GM18858 (cell line): ENCODE measurements around the gene FSTL5.
"Not testable (repeated sequence)": the region's sequence is repeated elsewhere in the genome, so short reads cannot be mapped to it uniquely, and the experiment has no call there.

Experiments used
- ATAC-seq: cut with Tn5 transposase; IDR thresholded peaks from one replicate; pipeline ENCODE4 v1.9.1; 2021; ENCODE audit not compliant: unreplicated experiment

Gene FSTL5

DNA sequence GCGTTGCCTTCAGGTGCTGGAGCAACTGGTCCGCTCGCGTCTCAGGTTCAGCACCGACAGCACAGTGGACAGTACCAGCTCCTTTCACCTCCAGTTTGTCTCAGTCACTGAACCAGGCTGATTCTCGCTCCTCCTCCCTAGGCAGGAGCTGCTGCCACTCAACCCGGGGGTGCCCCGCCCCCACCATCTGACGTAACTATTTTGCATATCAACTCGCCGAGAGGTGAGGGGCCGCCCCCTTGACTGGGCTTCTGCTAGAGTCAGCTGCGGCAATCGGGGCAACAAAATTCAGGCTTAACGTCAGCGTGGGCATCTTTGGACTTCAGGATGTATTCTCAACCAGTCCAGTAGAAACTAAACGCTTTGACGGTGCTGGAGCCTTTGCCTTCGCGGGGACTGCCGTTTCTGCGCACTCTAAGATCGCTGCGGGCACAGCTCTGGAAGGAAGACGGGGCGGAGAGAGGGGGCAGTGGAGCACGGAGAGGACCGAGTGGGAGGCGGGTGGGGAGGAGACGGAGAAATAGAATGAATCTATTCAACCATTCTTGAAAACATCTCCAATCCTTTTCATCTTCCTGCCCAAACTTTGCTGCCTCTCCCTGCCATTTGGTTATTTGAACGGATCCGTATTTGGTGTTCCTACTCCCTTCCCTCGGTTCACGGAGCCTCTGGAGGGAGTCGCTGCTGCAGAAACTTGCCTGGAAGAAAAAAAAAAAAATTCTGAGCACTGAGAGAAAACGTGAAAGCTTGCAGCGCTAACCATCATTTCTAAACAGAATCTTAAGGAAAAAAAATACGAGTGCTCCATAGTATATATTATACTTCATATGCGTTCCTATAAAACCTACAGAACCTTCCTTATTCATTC, at the start of gene FSTL5:
Gene FSTL5 (minus strand): TSS at position 109 of the 868 bp plus-strand sequence. CDS start 52,604 bp downstream, outside the sequence.
- ATAC-seq = peak; percentile 90

DNA sequence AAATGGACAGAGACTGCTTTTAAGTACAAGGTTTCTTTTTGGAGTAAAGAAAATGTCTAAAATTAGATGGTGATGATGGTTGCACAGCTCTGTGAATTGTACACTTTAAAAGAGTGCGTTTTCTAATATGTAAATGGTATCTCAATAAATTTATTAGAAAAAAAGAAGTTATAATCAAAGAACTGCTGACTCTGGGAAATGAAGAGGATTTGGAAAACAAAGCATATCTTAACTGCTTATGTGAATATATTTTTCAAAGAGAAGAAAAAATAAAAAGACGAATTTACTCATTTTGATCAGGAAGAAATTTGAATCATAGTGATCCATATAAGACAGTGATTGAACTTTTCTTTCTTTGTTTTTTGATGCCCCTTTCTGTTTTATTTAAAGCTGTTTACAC, 45.9 kb upstream of the FSTL5 start:
- no peak for ATAC-seq

DNA sequence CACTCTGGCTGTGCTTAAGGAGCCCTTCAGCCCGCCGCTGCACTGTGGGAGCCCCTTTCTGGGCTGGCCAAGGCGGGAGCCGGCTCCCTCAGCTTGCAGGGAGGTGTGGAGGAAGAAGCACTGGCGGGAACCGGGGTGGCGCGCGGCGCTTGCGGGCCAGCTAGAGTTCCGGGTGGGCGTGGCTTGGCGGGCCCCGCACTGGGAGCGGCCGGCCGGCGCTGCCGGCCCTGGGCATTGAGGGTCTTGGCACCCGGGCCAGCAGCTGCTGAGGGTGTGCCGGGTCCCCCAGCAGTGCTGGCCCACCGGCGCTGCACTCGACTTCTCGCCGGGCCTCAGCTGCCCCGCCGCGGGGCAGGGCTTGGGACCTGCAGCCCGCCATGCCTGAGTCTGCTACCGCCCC, 39.7 kb upstream of the FSTL5 start:
- ATAC-seq = not testable (repeated sequence)

DNA sequence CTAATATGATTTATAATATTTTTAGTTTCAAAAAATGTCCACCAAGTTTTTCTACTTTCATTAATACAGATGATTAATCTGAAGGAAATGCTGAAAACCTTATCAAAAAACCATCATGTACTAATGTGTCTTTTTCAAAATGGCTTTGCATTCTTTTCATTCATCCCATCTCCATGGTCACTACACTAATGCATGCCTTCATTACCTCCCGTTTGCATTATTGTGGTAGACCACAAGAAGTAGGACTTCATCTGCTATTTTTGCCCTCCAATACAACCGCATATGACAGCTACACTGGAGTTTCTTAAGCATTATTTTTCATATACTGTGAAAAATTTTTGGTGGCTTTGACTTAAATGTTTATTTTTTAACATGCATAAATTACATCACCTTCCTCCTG, 37.9 kb upstream of the FSTL5 start:
- ATAC-seq = no peak

DNA sequence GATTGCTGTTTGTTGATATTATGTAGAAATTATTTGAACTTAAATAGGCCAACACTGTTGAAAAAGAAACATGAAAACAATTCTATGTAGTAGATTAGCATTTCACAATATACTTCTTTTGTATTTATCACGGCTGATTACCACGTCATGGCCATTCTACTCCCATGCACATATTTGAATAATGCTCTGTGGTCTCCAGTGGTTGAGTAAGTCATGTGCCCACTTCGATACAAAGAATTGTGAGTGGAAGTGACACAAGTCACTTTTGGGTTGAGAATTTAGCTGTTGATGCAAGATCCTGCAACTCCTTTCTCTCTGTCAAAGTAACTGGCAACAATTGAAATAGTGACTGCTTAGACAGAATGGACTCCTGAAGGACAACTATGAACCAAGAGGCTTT, 6.7 kb upstream of the FSTL5 start:
- ATAC-seq = no peak

DNA sequence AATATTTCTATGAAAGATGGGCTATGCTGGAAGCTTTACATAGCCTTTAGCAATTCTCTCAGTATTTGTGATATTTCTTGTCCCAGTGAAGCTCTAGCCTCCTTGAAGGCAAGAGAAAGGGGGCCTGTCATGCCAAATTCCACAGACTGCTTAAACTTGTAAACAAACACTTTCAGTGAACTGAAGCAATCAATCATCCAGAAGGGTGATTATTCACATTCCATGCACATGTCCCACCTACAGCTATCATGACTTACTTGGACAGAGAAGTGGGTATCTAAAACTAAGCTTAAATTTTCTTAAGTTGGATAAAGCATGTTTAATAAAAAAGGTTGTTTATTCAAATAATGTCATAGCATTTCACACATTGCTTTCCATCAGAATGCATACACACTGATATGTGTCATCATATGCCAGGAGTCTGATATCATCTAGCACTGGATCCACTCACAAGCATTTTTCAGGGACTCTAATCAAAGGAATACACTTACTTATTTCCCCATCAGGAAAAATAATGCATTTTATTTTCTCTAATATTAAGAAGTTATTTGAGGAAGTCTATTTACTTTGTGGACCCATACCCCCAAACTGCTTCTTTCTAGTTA, 1.2 kb upstream of the FSTL5 start:
- ATAC-seq = no peak

DNA sequence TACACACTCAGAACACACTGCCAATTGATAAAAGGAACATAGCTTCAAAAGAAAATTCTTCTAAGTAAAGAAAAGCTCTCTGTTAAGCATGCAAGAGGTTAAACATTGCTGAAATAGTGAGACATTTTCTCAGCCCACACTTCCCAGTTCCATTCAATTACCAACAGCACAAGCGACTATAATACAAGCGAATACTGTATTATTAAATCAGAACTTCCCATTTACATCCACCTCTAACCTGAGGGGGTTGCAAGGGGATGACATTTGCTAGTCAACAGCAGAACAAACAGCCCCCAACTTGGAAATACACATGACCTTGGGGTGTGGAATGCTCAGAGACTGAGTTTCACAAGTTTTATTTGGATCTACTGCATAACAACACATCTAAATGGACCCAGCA, 1.1 kb downstream of the FSTL5 start:
- ATAC-seq = no peak

DNA sequence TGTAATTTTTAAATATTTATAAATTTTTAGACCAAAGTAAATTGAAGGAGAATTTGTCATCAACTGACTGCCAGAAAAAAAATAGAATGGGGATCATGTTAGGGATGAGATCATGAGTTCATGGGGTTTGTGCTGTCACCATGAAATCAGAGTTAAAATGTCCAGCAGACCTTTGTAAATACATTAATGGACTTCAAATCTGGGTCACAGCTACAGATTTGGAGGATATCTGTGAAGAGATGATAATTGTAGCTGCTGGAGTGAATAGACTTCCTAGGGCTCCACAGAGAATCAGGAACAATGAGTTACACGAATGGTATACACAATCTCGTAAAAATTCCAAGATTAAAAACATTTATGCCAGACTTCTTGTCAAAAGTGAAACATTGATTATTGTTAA, 6.6 kb downstream of the FSTL5 start:
- ATAC-seq = no peak

DNA sequence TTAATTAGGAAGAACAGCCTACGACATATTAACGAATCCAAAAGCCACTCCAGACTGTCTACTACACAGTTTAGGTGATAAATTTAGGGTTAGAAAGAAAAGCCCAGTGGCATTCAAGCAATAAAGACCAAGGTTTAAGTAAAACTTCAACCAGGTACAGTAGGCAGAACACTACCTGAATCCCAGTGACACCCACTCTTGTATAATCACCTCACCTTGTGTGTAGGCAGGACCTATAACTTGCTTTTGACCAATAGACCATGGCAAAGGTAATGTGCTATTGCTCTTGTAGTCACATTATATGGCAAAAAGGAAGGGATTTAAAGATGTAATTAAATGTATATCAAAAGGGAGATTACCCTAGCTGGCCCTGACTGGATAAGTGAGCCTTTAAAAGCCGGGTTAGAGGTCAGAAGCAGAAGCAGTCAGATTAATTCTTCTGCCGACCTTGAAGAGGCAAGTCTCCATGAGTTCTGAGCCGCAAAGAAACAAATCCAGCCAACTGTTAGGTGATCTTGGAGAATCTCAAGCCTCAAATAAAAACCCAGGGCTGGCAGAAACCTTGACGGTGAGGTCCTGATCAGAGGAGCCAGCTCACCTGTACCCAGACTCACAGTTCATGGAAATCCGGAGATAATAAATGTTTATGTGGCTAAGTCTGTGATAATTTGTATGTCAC, 8.8 kb downstream of the FSTL5 start:
- no peak for ATAC-seq

DNA sequence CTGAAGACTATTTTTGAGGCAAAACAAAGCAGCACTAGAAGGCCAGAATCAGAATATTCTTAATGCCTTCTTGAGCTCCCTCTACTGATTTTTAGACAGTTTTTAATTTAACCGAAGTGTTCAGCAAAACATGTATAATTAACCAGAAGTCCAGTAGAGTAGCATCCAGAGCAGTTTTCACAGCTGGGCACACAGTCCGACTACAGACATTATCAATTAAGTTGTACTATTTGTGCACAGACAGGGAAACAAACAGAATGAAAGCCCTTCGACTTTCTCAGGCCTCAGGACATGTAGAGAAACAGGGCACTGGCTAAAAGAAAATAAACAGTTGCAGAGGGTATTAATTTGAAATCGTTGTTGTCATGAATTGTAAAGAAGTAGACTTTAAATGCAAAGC, 11.9 kb downstream of the FSTL5 start:
- ATAC-seq = no peak

DNA sequence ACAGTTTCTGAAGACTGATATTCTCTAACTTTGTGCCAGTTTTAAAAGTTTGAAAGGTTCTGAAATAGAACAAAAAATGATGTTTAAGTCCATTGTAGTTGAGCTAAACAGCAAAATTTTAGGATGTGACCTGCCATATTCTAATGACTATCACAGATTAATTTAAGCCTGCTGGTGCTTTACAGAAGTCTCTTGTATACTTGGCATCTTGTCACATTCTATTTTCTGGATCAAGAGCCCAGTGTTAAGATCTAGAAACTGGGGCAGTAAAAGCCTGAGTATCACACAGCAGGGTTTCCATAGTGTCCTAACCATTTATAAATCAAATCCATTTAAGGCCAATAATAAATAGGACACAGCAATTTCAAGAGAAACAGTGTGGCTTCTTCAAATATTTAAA, 12.4 kb downstream of the FSTL5 start:
- no peak for ATAC-seq

DNA sequence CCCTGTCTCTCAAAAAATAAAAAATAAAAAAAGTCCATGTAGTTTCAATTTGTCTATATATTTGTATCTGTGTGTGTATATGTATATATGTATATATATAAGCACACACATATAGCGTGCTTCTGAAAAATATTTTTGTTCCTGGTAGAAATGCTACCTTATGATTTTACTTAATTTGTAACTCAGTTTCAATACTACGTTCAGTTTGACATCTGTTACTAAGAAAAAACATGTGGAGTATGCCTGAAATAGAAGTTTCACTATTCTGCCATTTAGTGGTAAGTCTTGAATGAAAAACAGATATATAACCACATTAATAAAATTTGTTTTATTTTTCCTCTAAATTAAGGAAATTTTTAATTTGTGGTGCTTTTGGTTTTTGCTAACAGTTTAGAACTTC, 14.2 kb downstream of the FSTL5 start:
- no peak for ATAC-seq

DNA sequence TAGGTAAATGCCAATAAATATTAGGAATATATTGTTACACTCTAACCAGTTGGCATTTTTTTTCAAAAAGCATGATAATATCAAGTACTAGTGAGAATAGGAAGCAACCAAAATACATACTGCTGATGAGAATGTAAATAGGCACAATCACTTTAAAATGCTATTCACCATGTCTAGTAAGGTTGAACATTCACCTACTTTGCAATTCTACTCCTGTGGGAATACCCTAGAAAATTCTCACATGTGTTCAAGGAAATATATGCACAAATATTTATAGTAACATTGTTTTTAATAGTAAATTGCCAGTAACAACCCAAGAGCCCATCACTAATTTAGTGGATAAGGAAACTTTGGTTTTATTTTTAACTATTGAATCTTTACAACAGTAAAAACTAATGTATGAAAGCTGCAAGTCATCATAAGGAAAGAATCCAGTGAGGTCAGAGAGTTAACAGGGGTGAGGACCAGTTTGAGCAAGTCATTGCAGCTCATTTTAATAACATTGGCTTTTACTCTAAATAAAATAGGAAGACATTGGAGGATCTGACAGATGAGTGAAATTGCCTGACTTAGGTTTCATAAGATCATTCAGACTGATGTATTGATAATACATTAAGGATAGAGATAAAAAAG, 23.6 kb downstream of the FSTL5 start:
- ATAC-seq = no peak

DNA sequence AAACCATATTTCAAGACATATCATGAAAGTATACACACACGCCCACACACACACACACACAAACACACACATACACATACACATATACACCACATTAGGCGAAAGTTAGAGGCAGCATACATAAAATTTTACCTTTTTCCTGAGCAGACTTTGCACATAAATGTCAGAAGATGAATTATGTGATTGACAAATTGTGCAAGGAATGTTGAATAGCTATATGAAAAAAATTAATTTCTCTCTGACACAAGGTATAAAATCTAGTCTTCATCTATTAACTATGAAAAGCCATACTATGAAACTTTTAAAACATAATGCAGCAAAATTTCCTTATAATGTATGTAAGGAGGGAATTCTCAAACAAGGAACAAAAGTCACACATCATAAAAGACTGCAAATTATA, 24.4 kb downstream of the FSTL5 start:
- ATAC-seq = no peak

DNA sequence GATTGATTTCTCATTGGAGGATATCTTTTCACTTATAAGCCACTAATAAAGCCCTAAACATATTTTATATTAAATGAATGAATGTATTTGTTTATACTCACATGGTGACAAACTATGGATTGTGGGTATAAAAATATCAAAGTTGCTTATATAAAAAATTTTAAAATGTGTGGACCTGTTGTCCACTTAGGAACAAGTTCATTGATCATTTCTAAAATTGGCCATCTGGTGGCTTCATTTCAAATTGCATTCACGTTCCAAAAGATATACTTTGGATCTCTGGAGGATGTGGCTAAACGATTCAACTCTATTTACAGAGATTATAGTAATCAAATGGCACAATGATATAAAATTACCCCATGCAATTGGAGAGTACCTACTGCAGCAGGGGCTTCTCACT, 32.5 kb downstream of the FSTL5 start:
- no peak for ATAC-seq

DNA sequence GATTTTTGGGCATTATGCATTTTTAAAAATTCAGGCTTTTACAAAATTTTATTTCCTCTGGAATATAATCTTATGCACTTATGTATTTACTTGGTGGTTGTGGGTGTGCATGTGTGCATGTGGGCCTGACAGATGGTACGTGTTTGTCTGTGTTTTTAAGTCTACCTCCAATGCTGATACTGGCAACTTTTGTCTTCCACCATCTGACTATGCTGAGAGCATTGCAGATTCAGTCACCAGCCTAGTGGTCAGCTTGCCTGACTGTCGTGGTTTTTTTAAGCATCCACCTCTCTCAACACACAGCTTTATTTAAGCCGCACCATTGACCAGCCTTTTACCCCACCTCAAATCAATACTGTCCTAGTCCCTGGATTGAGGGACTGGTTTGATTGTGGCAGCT, 37.1 kb downstream of the FSTL5 start:
- no peak for ATAC-seq

DNA sequence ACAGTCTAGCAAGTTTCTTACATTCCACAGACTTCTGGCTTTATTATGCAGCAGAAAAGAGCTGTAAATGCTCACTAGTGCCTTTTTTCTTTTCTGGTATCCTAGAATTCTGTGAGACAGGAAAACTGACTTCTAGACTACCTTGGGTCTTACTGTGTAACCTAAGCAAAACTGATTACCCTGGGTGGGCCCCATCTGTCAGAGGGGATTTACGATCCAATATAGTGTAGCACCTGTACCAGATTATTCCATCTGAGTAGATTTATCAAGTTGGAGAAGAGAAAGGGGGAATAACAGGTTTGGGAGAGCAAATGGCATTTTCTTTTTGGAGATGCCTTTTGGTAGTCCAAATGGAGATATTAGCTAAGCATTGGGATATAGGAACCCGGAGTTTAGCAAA, 46.7 kb downstream of the FSTL5 start:
- ATAC-seq = no peak

DNA sequence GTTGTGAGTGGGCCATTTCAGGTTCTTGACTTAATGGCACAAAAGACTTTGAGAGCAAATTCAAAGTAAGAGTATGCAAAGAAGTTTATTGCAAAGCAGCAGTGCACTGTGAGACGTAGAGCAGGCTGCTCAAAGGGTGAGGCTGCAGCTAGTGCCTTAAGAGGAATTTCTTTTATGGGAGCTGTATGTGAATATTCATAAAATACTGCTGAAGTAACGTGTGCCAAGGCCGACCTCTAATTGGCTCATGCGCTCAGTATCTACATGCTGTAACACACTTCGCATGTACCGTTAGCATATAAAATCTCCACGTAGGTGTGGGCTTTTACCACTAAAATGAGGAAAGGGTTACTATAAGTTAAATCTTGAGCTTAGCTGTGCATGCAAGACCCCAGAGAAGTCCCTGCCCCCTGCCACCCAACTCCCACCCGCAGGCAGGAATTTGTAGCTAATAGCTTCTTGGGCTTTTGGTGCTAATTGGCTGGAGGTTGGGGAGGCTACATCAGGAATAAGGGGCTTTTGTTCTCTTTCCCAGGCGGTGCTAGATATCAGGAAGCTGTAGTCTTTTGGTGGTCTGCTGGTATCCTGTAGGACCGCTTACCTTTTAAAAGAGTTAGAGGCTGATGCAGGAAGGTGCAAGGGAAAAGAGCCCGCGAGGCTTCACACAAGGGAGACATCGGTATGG, 47.6 kb downstream of the FSTL5 start:
- no peak for ATAC-seq

DNA sequence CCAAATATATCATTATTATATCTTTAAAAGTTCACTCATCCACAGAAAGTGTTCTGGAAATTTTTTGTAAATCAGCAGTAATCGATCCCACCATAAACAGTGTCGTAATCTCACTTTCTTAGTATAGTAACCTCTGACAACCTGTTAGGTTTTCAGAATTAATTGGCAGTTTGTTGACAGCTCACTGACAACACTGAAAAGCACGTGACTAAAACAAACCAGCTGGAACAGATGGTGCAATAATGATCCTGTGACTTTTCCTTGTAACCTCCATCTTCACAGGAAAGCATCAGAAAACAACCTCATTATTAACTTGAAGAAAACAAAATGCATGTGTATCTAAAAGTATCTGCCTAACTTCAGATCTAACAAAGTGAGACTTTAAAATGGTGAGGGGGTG, 48.5 kb downstream of the FSTL5 start:
- no peak for ATAC-seq

DNA sequence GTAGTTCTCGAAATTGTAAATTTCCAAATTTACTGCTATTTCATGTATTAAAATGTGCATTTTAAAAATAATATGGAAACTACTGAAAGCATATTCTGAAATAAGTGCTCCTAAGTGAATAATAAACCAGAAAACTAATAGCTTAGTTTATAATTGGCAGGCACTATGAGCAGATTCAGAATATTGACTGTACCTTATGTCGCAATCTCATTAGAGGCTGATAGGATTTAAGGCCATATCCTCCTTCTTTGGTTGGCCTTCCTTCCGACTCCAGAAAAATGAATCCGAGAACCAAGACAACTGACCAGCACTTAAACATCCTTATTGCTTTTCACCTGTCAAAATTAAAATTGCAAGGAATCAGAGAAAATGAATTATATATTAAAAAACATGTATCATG, 52.7 kb downstream of the FSTL5 start:
- ATAC-seq = no peak

DNA sequence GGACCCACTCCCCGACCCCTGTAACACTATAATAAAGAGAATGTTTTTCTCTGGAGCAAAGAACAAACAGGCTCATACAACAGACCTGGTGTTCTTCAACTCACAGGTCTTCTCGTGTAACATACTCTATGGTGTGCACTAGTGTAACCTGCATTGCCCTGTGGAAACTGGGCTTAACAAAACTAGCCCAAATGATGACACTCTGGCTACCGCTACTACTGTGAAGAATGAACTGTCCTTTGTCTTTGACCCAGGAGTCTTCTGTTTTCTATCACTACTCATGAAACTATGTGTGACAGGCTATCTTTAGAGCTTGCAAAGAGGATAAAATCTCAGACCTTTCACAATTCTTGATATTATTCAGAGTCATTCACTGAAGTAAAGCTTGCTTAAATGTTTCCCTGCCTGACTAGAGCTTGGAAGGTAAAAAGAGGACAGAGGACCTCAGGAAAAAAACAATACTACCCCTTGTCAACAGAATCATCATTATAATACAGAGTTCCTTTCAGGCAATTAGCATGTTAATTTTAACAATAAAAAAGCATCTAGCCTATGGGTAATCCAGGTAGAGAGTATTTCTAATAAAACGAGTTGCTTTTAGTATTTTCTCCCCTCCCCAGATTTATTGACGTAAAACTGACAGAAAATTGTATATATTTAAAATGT, 59.2 kb downstream of the FSTL5 start:
- no peak for ATAC-seq
